ENCODE measurements around the gene CANT1. TPM values are rescaled to one million over a fixed set of nuclear protein-coding genes. Genes with fewer than 3 reads are reported as not detected.

Gene CANT1
- total and polyA plus RNA-seq, 9 of the 15 experiments (the other 6 are each of a cell fraction or from before 2014, with no cell fraction given), result 2.7 to 66.4 (median 22.5) TPM

GRCh38 chr17:78954684-78955083 lies 54.9 kb downstream of the CANT1 start:
- Histone ChIP-seq H3K9ac (ENCODE audit: insufficient read depth in 1 of 2, low read depth in 2 of 2, low read length in 2 of 2) (no peak overlapping the region), H3K4me3 (no peak overlapping the region), H3K79me2 (ENCODE audit: control insufficient read depth, insufficient read depth, low read length) (no peaks in the 10 kb centered on the region), H3K9me1 (ENCODE audit: control insufficient read depth, insufficient read depth, low read length) (no peaks in the 10 kb centered on the region), H3K36me3 (ENCODE audit: control insufficient read depth, insufficient read depth, low read length) (no peaks in the 10 kb centered on the region), H3K27ac (ENCODE audit: extremely low read depth, low read depth, low read length) (no peak overlapping the region), H3K27me3 (ENCODE audit: control insufficient read depth in 2 of 2, insufficient read depth in 2 of 2, low read length in 2 of 2) (peaks cover 61 to 94% of the 10 kb centered on the region in 2 experiments), H2AFZ (ENCODE audit: low read depth, low read length) (no peak overlapping the region), H4K20me1 (replicated peaks; ENCODE audit: control insufficient read depth, insufficient read depth, low read length) (peaks cover 16% of the 10 kb centered on the region), H3K9me3 (replicated peaks; ENCODE audit: control insufficient read depth, insufficient read depth, low read depth, low read length) (no peaks in the 10 kb centered on the region), H3K4me2 (ENCODE audit: insufficient read depth, low read length) (no peak overlapping the region), H3K4me1 (replicated peaks in 1 of 2; ENCODE audit: control insufficient read depth in 2 of 2, insufficient read depth in 2 of 2, low read length in 2 of 2) (peaks cover 7 to 8% of the 10 kb centered on the region in 2 experiments; a peak in 4 of 5 replicates)
- in situ Hi-C loops (cut with MboI) (no loop called here), intact Hi-C loops (cut with micrococcal nuclease) (no loop called here)
- DNase-seq (ENCODE audit: extremely low read depth in 1 of 4, low spot score in 3 of 4) (no peak), ATAC-seq (no peak), FAIRE-seq (no peak)
- ChIA-PET CTCF (ENCODE audit: low intra/inter-chr PET ratio) (no interaction called here), POLR2A (interaction anchor here (0.5 to 1.2 kb wide), 4 partner anchors 9 to 43 kb away, joined by 3 to 6 read pairs (median 3); no protein-coding TSS in a partner anchor)
- BruUV-seq (replicated peaks), result no TSS peak
- no peak for TF ChIP-seq ZBTB11 (CRISPR knock-in tag; IDR thresholded peaks at IDR 0.05)
- TF ChIP-seq E2F6 (IDR thresholded peaks at IDR 0.05; ENCODE audit: borderline replicate concordance in 1 of 2, extremely low read depth in 1 of 2, insufficient read depth in 1 of 2, insufficient read length in 1 of 2, low read depth in 1 of 2, low read length in 1 of 2, poor library complexity in 1 of 2, severe bottlenecking in 1 of 2), result no peak
- no peak for TF ChIP-seq SMARCA4 (IDR thresholded peaks at IDR 0.05)
- TF ChIP-seq GABPA (tag; conservative IDR thresholded peaks at IDR 0.05; ENCODE audit: low read depth), result no peak
- no peak for TF ChIP-seq EP400 (IDR thresholded peaks at IDR 0.05)
- no peak for TF ChIP-seq FOXO4 (CRISPR knock-in tag; IDR thresholded peaks at IDR 0.05)
- TF ChIP-seq ZBED1 (IDR thresholded peaks at IDR 0.05), result no peak
- no peak for TF ChIP-seq ZNF224 (CRISPR knock-in tag; IDR thresholded peaks at IDR 0.05)
- TF ChIP-seq STAG1 (CRISPR knock-in tag; IDR thresholded peaks at IDR 0.05; ENCODE audit: borderline replicate concordance), result no peak
- TF ChIP-seq GMEB1 (CRISPR knock-in tag; IDR thresholded peaks at IDR 0.05), result no peak
- TF ChIP-seq FOXJ2 (tag; IDR thresholded peaks at IDR 0.05), result no peak
- WGBS (ENCODE audit: insufficient coverage, low coverage, missing lambda C conversion rate), result 6% methylated on average over 14 of the region's 14 CpGs
